Measurements from ENCODE around the gene LINC00237. TPM values are rescaled to one million over a fixed set of nuclear protein-coding genes. Genes with fewer than 3 reads are reported as not detected.

LINC00237 gene
- total and polyA plus RNA-seq, 9 of the 15 experiments (the other 6 are each of a cell fraction or from before 2014, with no cell fraction given), result not detected

- peak; percentile 38 for TF ChIP-seq NEUROD1 (IDR thresholded peaks at IDR 0.05; ENCODE audit: borderline replicate concordance, low read depth, low read length, partially characterized antibody)
- peak; percentile 25; the same call in 1 of the 2 replicates for TF ChIP-seq MYC (IDR thresholded peaks at IDR 0.05; ENCODE audit: low read depth, low read length)
- no peak for TF ChIP-seq MYC (CRISPR knock-in tag; IDR thresholded peaks at IDR 0.05; ENCODE audit: borderline replicate concordance, low read depth)
- TF ChIP-seq E2F6 (IDR thresholded peaks at IDR 0.05; ENCODE audit: borderline replicate concordance in 1 of 2, extremely low read depth in 1 of 2, insufficient read depth in 1 of 2, insufficient read length in 1 of 2, low read depth in 1 of 2, low read length in 1 of 2, poor library complexity in 1 of 2, severe bottlenecking in 1 of 2), result peak in 1 of 2 experiments; percentile 32
- no peak for TF ChIP-seq IRF9 (tag; IDR thresholded peaks at IDR 0.05)
- TF ChIP-seq TSC22D4 (tag; IDR thresholded peaks at IDR 0.05), result no peak
- TF ChIP-seq ILF3 (IDR thresholded peaks at IDR 0.05; ENCODE audit: borderline replicate concordance), result no peak
- TF ChIP-seq TEAD2 (tag; IDR thresholded peaks at IDR 0.05), result no peak
- TF ChIP-seq SRSF7 (optimal IDR thresholded peaks at IDR 0.05; ENCODE audit: low read depth, low read length), result no peak
- no peak for TF ChIP-seq TRIM28 (IDR thresholded peaks at IDR 0.05)
- TF ChIP-seq FOXJ2 (tag; IDR thresholded peaks at IDR 0.05), result peak; percentile 84
- no peak for TF ChIP-seq ZNF717 (CRISPR knock-in tag; IDR thresholded peaks at IDR 0.05)
- no peak for TF ChIP-seq ARHGAP35 (IDR thresholded peaks at IDR 0.05; ENCODE audit: partially characterized antibody)
- TF ChIP-seq MLLT1 (IDR thresholded peaks at IDR 0.05), result no peak
- peak in 1 of 2 experiments; percentile 60; a peak in 1 of 4 replicates for TF ChIP-seq NONO (IDR thresholded peaks at IDR 0.05; ENCODE audit: low read depth in 2 of 2, low read length in 1 of 2)
- TF ChIP-seq HNRNPUL1 (IDR thresholded peaks at IDR 0.05; ENCODE audit: low read length), result no peak
- no peak for TF ChIP-seq KLF16 (IDR thresholded peaks at IDR 0.05)
- TF ChIP-seq ID3 (CRISPR knock-in tag; IDR thresholded peaks at IDR 0.05), result no peak
- no peak for TF ChIP-seq ID3 (tag; IDR thresholded peaks at IDR 0.05)
- no peak for TF ChIP-seq RBM17 (IDR thresholded peaks at IDR 0.05; ENCODE audit: borderline replicate concordance, low read depth, low read length)
- no peak for TF ChIP-seq SMARCA5 (IDR thresholded peaks at IDR 0.05)
- no peak for TF ChIP-seq ZNF41 (CRISPR knock-in tag; conservative IDR thresholded peaks at IDR 0.05)
Observed at GRCh38 chr20:21125849-21126580, 19.9 kb upstream of the LINC00237 start, which contains the start of gene KIZ (continued).
